ENCODE data around the gene IRF2BP2.

DNA sequence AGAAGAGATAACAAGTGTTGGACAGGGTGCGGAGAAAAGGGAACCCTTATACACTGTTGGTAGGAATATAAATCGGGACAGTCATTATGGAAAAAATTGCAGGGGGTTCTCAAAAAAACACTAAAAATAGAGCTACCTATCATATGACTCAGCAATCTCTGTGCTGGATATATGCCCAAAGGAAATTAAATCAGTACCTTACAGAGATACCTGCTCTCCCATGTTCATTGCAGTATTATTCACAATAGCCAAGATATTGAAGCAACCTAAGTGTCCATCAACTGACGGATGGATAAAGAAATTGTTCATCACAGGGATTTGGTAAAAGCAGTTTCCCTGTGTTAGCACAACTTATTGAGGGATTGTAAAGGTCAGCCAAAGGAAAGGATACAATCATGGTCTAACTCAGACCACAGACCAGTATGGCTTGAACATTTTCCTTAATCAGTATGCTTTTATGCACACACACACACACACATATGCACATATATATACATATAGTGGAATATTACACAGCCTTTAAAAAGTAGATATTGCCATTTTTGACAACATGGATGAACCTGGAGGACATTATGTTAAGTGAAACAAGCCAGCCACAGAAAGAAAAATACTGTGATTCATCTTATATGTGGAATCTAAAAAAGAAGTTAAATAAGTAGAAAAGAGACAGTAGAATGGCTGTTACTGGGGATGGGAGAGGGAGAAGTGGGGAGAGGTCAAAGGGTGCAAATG is 44.2 kb upstream of the IRF2BP2 start:
- TF ChIP-seq CTCF (IDR thresholded peaks at IDR 0.05) (no peak), POLR2A (IDR thresholded peaks at IDR 0.05) (no peak)

All from lower leg skin (tissue), 3 donors.